ENCODE results near the gene SSR3. TPM values are rescaled to one million over a fixed set of nuclear protein-coding genes. Genes with fewer than 3 reads are reported as not detected.

SSR3 gene
- total and polyA plus RNA-seq, 9 of the 15 experiments (the other 6 are each of a cell fraction or from before 2014, with no cell fraction given) = 104 to 464 (median 307) TPM

DNA sequence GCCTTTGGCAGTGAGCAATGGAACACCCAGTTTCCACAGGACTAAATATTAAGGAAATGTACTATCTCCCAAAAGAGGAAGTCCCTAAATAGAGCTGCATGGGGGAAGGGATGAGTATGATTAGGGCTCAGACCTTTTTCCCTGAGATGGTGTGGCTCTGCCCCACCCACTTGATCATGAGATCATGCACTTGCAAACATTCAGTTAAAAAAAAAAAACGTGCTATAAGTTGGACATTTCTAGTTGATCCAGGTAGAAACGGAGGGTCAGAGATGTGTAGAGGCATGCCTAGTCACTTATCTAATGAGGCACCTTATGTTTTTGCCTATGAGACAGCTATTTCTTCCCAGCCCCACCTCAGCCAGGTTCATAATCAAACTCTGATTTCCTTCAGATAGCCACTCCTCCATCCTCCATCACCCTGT lies 24.5 kb upstream of the SSR3 start (continued):
- TF ChIP-seq NFRKB (IDR thresholded peaks at IDR 0.05; ENCODE audit: low read depth) (no peak), FOXK2 (conservative IDR thresholded peaks at IDR 0.05 in 1 of 2, IDR thresholded peaks at IDR 0.05 in 1 of 2; ENCODE audit: low read depth in 2 of 2) (no peak), NR2C1 (IDR thresholded peaks at IDR 0.05) (no peak), NR2C1 (tag; IDR thresholded peaks at IDR 0.05) (no peak), ZNF12 (CRISPR knock-in tag; IDR thresholded peaks at IDR 0.05) (no peak), ZFP30 (CRISPR knock-in tag; IDR thresholded peaks at IDR 0.05; ENCODE audit: borderline replicate concordance) (no peak), FUS (optimal IDR thresholded peaks at IDR 0.05; ENCODE audit: low read depth, low read length) (no peak), SRSF9 (IDR thresholded peaks at IDR 0.05; ENCODE audit: borderline replicate concordance, low read depth, low read length) (no peak), EGR1 (conservative IDR thresholded peaks at IDR 0.05) (no peak), KLF10 (CRISPR knock-in tag; IDR thresholded peaks at IDR 0.05) (no peak), CEBPG (CRISPR knock-in tag; IDR thresholded peaks at IDR 0.05) (no peak), CEBPG (tag; conservative IDR thresholded peaks at IDR 0.05 in 1 of 2, IDR thresholded peaks at IDR 0.05 in 1 of 2) (no peak), FOSL1 (tag; conservative IDR thresholded peaks at IDR 0.05) (0 out of 2 replicates have a peak, but pooled peaks have one; percentile 35), MCM2 (IDR thresholded peaks at IDR 0.05; ENCODE audit: low read depth) (no peak), RHOXF2B (CRISPR knock-in tag; conservative IDR thresholded peaks at IDR 0.05) (no peak), XRCC4 (IDR thresholded peaks at IDR 0.05; ENCODE audit: extremely low read depth, insufficient read depth, insufficient read length) (no peak), POU5F1 (IDR thresholded peaks at IDR 0.05; ENCODE audit: borderline replicate concordance, low read depth, low read length, partially characterized antibody) (no peak), ZFPM2 (CRISPR knock-in tag; IDR thresholded peaks at IDR 0.05) (no peak), DACH1 (IDR thresholded peaks at IDR 0.05; ENCODE audit: partially characterized antibody) (no peak), XRCC5 (IDR thresholded peaks at IDR 0.05; ENCODE audit: low read depth, low read length) (no peak), JUN (IDR thresholded peaks at IDR 0.05; ENCODE audit: borderline replicate concordance, low read depth, low read length) (peak; percentile 57; the same call in 1 of the 2 replicates), JUN (CRISPR knock-in tag; IDR thresholded peaks at IDR 0.05; ENCODE audit: borderline replicate concordance) (no peak), ZNF780A (CRISPR knock-in tag; IDR thresholded peaks at IDR 0.05) (no peak)
- TF ChIP-seq, protein P1, sequence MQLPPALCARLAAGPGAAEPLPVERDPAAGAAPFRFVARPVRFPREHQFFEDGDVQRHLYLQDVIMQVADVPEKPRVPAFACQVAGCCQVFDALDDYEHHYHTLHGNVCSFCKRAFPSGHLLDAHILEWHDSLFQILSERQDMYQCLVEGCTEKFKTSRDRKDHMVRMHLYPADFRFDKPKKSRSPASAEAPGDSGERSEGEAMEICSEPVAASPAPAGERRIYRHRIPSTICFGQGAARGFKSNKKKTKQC (CRISPR knock-in tag; IDR thresholded peaks at IDR 0.05) = no peak
- TF ChIP-seq, protein P2, sequence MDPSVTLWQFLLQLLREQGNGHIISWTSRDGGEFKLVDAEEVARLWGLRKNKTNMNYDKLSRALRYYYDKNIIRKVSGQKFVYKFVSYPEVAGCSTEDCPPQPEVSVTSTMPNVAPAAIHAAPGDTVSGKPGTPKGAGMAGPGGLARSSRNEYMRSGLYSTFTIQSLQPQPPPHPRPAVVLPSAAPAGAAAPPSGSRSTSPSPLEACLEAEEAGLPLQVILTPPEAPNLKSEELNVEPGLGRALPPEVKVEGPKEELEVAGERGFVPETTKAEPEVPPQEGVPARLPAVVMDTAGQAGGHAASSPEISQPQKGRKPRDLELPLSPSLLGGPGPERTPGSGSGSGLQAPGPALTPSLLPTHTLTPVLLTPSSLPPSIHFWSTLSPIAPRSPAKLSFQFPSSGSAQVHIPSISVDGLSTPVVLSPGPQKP (CRISPR knock-in tag; IDR thresholded peaks at IDR 0.05) = no peak
- TF ChIP-seq, protein P3, sequence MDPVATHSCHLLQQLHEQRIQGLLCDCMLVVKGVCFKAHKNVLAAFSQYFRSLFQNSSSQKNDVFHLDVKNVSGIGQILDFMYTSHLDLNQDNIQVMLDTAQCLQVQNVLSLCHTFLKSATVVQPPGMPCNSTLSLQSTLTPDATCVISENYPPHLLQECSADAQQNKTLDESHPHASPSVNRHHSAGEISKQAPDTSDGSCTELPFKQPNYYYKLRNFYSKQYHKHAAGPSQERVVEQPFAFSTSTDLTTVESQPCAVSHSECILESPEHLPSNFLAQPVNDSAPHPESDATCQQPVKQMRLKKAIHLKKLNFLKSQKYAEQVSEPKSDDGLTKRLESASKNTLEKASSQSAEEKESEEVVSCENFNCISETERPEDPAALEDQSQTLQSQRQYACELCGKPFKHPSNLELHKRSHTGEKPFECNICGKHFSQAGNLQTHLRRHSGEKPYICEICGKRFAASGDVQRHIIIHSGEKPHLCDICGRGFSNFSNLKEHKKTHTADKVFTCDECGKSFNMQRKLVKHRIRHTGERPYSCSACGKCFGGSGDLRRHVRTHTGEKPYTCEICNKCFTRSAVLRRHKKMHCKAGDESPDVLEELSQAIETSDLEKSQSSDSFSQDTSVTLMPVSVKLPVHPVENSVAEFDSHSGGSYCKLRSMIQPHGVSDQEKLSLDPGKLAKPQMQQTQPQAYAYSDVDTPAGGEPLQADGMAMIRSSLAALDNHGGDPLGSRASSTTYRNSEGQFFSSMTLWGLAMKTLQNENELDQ (CRISPR knock-in tag; IDR thresholded peaks at IDR 0.05; ENCODE audit: borderline replicate concordance) = no peak
- TF ChIP-seq, protein P4, sequence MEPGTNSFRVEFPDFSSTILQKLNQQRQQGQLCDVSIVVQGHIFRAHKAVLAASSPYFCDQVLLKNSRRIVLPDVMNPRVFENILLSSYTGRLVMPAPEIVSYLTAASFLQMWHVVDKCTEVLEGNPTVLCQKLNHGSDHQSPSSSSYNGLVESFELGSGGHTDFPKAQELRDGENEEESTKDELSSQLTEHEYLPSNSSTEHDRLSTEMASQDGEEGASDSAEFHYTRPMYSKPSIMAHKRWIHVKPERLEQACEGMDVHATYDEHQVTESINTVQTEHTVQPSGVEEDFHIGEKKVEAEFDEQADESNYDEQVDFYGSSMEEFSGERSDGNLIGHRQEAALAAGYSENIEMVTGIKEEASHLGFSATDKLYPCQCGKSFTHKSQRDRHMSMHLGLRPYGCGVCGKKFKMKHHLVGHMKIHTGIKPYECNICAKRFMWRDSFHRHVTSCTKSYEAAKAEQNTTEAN (CRISPR knock-in tag; IDR thresholded peaks at IDR 0.05) = no peak
